Esophagus (tissue), 2 donors: ENCODE results near the gene SDHB. TPM values are rescaled to one million over a fixed set of nuclear protein-coding genes. Genes with fewer than 3 reads are reported as not detected.

Experiments used
- H3K27ac ChIP-seq, 2 donors: one replicate each; pipeline ENCODE4 v1.5.1; 2013; ENCODE audit warnings: low read depth in 2 of 2, mild to moderate bottlenecking in 2 of 2, inconsistent platforms in 1 of 2, low read length in 1 of 2, moderate library complexity in 1 of 2
- H3K27me3 ChIP-seq, 2 donors: one replicate each; pipeline ENCODE4 v1.6.1; 2013; ENCODE audit warnings: low read length in 2 of 2, control low read depth in 1 of 2, mild to moderate bottlenecking in 1 of 2; ENCODE audit not compliant: insufficient read depth in 2 of 2, control insufficient read depth in 1 of 2
- H3K36me3 ChIP-seq, 2 donors: one replicate each; pipeline ENCODE4 v1.6.1; 2013; ENCODE audit warnings: low read length in 1 of 2; ENCODE audit not compliant: control insufficient read depth in 2 of 2, insufficient read depth in 2 of 2
- H3K4me1 ChIP-seq, 2 donors: one replicate each; pipeline ENCODE4 v1.6.1; 2013; ENCODE audit warnings: low read length in 1 of 2; ENCODE audit not compliant: control insufficient read depth in 2 of 2, insufficient read depth in 2 of 2
- H3K4me3 ChIP-seq, 2 donors: one replicate each; pipeline ENCODE4 v1.5.1; 2013; ENCODE audit warnings: low read length in 2 of 2, mild to moderate bottlenecking in 2 of 2, low read depth in 1 of 2, moderate library complexity in 1 of 2
- H3K9me3 ChIP-seq, 2 donors: one replicate each; pipeline ENCODE4 v1.6.1; 2013; ENCODE audit warnings: mild to moderate bottlenecking in 2 of 2, low read depth in 1 of 2, low read length in 1 of 2, moderate library complexity in 1 of 2; ENCODE audit not compliant: control insufficient read depth in 2 of 2, insufficient read depth in 1 of 2
- WGBS, 2 donors: extraction: QIAGEN DNeasy Blood & Tissue Kit; methylation state at CpG; one replicate each; pipeline ENCODE4 v1.1.7; 2013; 5-methylcytosine and 5-hydroxymethylcytosine counted together
- polyA plus RNA-seq, 2 donors: library from polyadenylated mRNA; stranded (reverse); fragments of 200-250 nt; gene quantifications; one replicate each; pipeline ENCODE4 v1.2.3, GENCODE V29; 2013
- donor health status: healthy with polysubstance abuse.
- donor health status: Bipolar disorder and iron deficiency.

SDHB gene
- polyA plus RNA-seq, 2 donors, result 36.5 to 102 TPM

- H3K27me3 ChIP-seq, result no peaks in the 10 kb centered on the region
- H3K27ac ChIP-seq, result no peak overlapping the region
- H3K4me3 ChIP-seq, result no peak overlapping the region
- WGBS, 2 donors, result 85 to 89% methylated on average over 4 of the region's 4 CpGs
- peaks cover 0 to 16% of the 10 kb centered on the region in 2 donors for H3K36me3 ChIP-seq
- H3K9me3 ChIP-seq, result no peaks in the 10 kb centered on the region
- no peaks in the 10 kb centered on the region for H3K4me1 ChIP-seq
Measured at GRCh38 chr1:17033481-17033880, 20.4 kb downstream of the SDHB start.

- Histone ChIP-seq H3K27ac (no peak overlapping the region), H3K9me3 (no peaks in the 10 kb centered on the region), H3K4me3 (no peak overlapping the region), H3K36me3 (peaks cover 0 to 17% of the 10 kb centered on the region in 2 donors), H3K27me3 (no peaks in the 10 kb centered on the region), H3K4me1 (no peaks in the 10 kb centered on the region)
- 91 to 92% methylated on average over 3 of the region's 3 CpGs for WGBS, 2 donors
Measured at GRCh38 chr1:17032741-17033140, 21.1 kb downstream of the SDHB start.

GRCh38 chr1:17031436-17031835, 22.4 kb downstream of the SDHB start:
- H3K4me1 ChIP-seq, result no peaks in the 10 kb centered on the region
- WGBS, 2 donors, result 80 to 92% methylated on average over 4 of the region's 4 CpGs
- no peak overlapping the region for H3K4me3 ChIP-seq
- H3K27ac ChIP-seq, result no peak overlapping the region
- no peaks in the 10 kb centered on the region for H3K9me3 ChIP-seq
- H3K27me3 ChIP-seq, result no peaks in the 10 kb centered on the region
- peaks cover 7 to 20% of the 10 kb centered on the region in 2 donors for H3K36me3 ChIP-seq

GRCh38 chr1:17030206-17030605, 23.6 kb downstream of the SDHB start:
- Histone ChIP-seq H3K27me3 (no peaks in the 10 kb centered on the region), H3K27ac (no peak overlapping the region), H3K4me3 (no peak overlapping the region), H3K36me3 (peaks cover 7 to 23% of the 10 kb centered on the region in 2 donors), H3K4me1 (no peaks in the 10 kb centered on the region), H3K9me3 (no peaks in the 10 kb centered on the region)
- 59 to 73% methylated on average over 4 of the region's 4 CpGs for WGBS, 2 donors

DNA sequence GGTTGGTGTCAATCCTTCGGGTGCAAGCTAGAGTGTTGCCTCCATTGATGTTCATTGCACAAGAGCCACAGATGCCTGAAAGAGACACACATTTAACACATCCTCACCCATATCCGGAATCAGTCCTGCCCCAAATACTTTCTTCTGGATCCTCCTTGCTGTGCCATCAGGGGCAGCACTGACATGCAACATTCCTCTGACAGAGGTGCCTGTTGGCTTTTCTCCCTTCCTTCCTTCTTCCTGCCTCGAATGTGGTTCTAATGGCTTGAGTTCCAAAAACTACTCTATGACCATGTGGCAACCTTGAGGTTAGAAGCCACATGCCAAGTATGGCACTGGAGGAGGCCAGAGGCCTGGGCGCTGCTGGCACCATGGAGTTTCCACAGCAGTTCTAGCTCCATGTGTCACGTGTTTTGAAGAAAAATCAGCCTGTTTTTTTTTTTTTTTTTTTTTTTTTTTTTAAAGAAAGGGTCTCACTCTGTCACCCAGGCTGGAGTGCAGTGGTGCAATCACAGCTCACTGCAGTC, 25.1 kb downstream of the SDHB start:
- Histone ChIP-seq H3K36me3 (peaks cover 9 to 31% of the 10 kb centered on the region in 2 donors), H3K27ac (no peak overlapping the region), H3K4me3 (no peak overlapping the region), H3K27me3 (no peaks in the 10 kb centered on the region), H3K9me3 (no peaks in the 10 kb centered on the region), H3K4me1 (no peaks in the 10 kb centered on the region)
- 72 to 77% methylated on average over 5 of the region's 5 CpGs for WGBS, 2 donors

GRCh38 chr1:17027900-17028299, 25.9 kb downstream of the SDHB start:
- H3K36me3 ChIP-seq, result peaks cover 17 to 34% of the 10 kb centered on the region in 2 donors
- no peak overlapping the region for H3K4me3 ChIP-seq
- H3K27me3 ChIP-seq, result no peaks in the 10 kb centered on the region
- 49 to 58% methylated on average over 2 of the region's 2 CpGs for WGBS, 2 donors
- H3K9me3 ChIP-seq, result no peaks in the 10 kb centered on the region
- no peaks in the 10 kb centered on the region for H3K4me1 ChIP-seq
- no peak overlapping the region for H3K27ac ChIP-seq

DNA sequence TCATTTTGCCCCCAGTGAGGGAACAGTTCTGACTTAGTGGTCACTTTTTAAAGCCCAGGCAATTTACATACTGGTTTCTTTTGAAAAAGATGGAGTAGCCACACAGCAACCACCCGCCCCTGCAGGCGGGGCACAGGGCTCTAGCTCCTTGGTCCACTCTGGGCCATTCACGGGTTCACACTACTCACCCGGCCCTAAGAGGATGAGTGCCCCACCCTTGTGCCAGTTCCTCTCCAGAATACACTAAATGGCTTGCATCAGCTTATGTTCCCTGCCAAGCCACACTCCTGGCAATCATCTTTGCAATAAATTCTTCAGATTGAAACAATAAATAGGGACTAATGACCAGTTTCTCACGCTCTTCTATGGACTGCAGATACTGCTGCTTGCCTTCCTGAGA, 26.4 kb downstream of the SDHB start:
- Histone ChIP-seq H3K27me3 (no peaks in the 10 kb centered on the region), H3K4me1 (no peaks in the 10 kb centered on the region), H3K36me3 (peaks cover 18 to 34% of the 10 kb centered on the region in 2 donors), H3K9me3 (no peaks in the 10 kb centered on the region), H3K4me3 (no peak overlapping the region), H3K27ac (no peak overlapping the region)
- 59 to 68% methylated on average over 5 of the region's 5 CpGs for WGBS, 2 donors

- Histone ChIP-seq H3K4me3 (no peak overlapping the region), H3K4me1 (no peaks in the 10 kb centered on the region), H3K9me3 (no peaks in the 10 kb centered on the region), H3K27me3 (no peaks in the 10 kb centered on the region), H3K36me3 (peaks cover 19 to 50% of the 10 kb centered on the region in 2 donors), H3K27ac (no peak overlapping the region)
- 71 to 84% methylated on average over 1 of the region's 1 CpG for WGBS, 2 donors
Measured at GRCh38 chr1:17024721-17025120, 29.1 kb downstream of the SDHB start.

DNA sequence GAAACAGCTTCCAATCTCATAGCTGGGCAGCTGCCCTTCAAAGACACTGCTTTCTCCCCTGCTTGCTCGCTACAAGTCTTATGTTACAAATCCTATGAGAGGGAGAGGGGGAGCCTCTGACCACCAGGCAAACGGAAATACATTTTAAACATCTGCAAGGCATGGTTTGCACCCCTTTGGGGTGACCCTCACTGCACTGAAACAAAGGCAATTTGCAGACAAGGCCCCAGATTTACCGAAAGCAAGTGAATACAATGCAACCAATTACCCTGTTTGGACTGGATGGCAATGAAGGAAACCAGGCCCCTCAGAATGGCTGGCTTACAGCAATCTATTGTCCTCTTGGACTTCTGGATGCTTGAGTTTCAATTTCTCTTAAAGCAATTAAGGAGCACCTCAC, 30.3 kb downstream of the SDHB start:
- no peak overlapping the region for H3K4me3 ChIP-seq
- H3K36me3 ChIP-seq, result peaks cover 19 to 49% of the 10 kb centered on the region in 2 donors
- no peaks in the 10 kb centered on the region for H3K4me1 ChIP-seq
- H3K27me3 ChIP-seq, result no peaks in the 10 kb centered on the region
- H3K27ac ChIP-seq, result no peak overlapping the region
- WGBS, 2 donors, result 74 to 83% methylated on average over 3 of the region's 3 CpGs
- no peaks in the 10 kb centered on the region for H3K9me3 ChIP-seq

- H3K36me3 ChIP-seq, result peaks cover 24 to 50% of the 10 kb centered on the region in 2 donors
- 53 to 70% methylated on average over 4 of the region's 4 CpGs for WGBS, 2 donors
- H3K9me3 ChIP-seq, result no peaks in the 10 kb centered on the region
- no peak overlapping the region for H3K4me3 ChIP-seq
- H3K27me3 ChIP-seq, result no peaks in the 10 kb centered on the region
- no peak overlapping the region for H3K27ac ChIP-seq
- H3K4me1 ChIP-seq, result no peaks in the 10 kb centered on the region
Measured at GRCh38 chr1:17023102-17023501, 30.7 kb downstream of the SDHB start.
